ENCODE results near the gene VWA5B1.

The VWA5B1 gene

GRCh38 chr1:20353836-20354235 lies 63.2 kb downstream of the VWA5B1 start:
- TF ChIP-seq CTCF (IDR thresholded peaks at IDR 0.05; ENCODE audit: borderline replicate concordance, insufficient read depth, low read depth, low read length) = no peak

DNA sequence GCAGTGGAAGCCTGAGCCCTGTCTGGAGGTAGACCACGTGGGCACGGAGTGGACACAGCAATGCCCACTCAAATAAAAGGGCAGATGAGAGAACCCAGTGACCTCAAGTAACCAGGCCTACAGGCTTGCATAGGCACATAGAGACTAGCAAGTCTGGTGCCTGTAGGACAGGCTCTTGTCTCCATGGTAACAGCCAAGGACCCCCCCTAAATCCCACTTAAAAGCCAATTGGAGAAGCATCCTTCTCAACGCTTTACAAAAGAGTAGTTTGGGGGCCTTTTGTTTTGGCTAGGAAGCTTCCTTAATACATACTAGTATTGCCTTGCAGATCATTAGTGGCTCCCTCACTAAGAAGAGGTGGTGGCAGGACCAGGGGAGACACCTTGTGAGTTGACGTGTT lies 63.9 kb downstream of the VWA5B1 start:
- no peak for TF ChIP-seq CTCF (IDR thresholded peaks at IDR 0.05; ENCODE audit: borderline replicate concordance, insufficient read depth, low read depth, low read length)
- no peak overlapping the region for H3K4me3 ChIP-seq (ENCODE audit: low read depth, low read length)

More at GRCh38 chr1:20353836-20354235, 63.2 kb downstream of the VWA5B1 start:
- no peak overlapping the region for H3K4me3 ChIP-seq (ENCODE audit: low read depth, low read length)

GRCh38 chr1:20355101-20355827 lies 64.6 kb downstream of the VWA5B1 start:
- H3K4me3 ChIP-seq (ENCODE audit: low read depth, low read length) = no peak overlapping the region
- no peak for TF ChIP-seq CTCF (IDR thresholded peaks at IDR 0.05; ENCODE audit: borderline replicate concordance, insufficient read depth, low read depth, low read length)

GRCh38 chr1:20355828-20356735 lies 65.4 kb downstream of the VWA5B1 start:
- no peak overlapping the region for H3K4me3 ChIP-seq (ENCODE audit: low read depth, low read length)
- TF ChIP-seq CTCF (IDR thresholded peaks at IDR 0.05; ENCODE audit: borderline replicate concordance, insufficient read depth, low read depth, low read length) = no peak

GRCh38 chr1:20356850-20357459 lies 66.3 kb downstream of the VWA5B1 start:
- no peak for TF ChIP-seq CTCF (IDR thresholded peaks at IDR 0.05; ENCODE audit: borderline replicate concordance, insufficient read depth, low read depth, low read length)
- H3K4me3 ChIP-seq (ENCODE audit: low read depth, low read length) = no peak overlapping the region

GRCh38 chr1:20357796-20358195 lies 67.1 kb downstream of the VWA5B1 start:
- no peak for TF ChIP-seq CTCF (IDR thresholded peaks at IDR 0.05; ENCODE audit: borderline replicate concordance, insufficient read depth, low read depth, low read length)
- H3K4me3 ChIP-seq (ENCODE audit: low read depth, low read length) = no peak overlapping the region
